Measurements from ENCODE around the gene SLC16A8. TPM values are rescaled to one million over a fixed set of nuclear protein-coding genes. Genes with fewer than 3 reads are reported as not detected.

SLC16A8 gene
- total and polyA plus RNA-seq, 2 of the 13 experiments (the other 11 are each of a cell fraction or from before 2014, with no cell fraction given): not detected

DNA sequence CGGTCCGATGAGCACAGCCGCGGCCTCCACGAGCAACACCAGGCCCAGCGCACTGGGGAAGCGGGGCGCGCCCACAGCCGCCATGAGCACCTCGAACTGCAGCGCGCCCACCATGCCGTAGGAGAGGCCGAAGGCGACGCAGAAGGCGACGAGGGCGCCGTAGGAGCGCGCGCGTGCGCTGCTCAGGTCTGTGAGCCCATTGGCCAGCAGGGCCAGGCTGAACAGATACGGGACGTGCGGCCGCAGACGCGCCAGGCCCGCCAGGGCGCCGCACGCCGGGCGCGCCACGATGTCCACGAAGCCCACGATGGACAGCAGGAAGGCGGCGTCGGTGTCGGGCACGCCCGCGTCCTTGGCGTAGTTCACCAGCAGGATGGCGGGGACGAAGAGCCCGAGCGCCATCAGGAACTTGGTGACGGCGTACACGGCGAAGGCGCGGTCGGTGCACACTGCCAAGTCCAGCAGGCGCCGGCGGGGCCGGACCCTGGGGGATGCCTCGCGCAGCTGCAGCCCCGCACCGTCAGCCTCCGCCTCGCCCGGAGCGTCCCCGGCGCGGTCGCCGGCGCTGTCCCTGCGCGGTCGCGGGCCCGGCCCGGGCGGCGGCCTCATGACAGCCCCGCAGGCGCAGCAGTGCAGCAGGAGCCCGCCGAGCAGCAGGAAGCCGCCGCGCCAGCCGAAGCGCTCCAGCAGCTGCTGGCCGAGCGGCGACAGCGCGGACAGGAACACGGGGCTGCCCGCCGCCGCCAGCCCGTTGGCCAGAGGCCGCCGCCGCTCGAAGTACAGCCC is 2.9 kb downstream of the SLC16A8 start:
- H2AFZ ChIP-seq (ENCODE audit: low read length): no peak overlapping the region
- no peaks in the 10 kb centered on the region for H3K9me3 ChIP-seq (ENCODE audit: low read length)
- H4K20me1 ChIP-seq (ENCODE audit: insufficient read depth, low read length): no peaks in the 10 kb centered on the region
- TF ChIP-seq AGO2 (optimal IDR thresholded peaks at IDR 0.05; ENCODE audit: low read depth, low read length) (peak; percentile 39), HOXA3 (CRISPR knock-in tag; IDR thresholded peaks at IDR 0.05) (peak; percentile 34; the same call in 1 of the 2 replicates), CCAR2 (optimal IDR thresholded peaks at IDR 0.05; ENCODE audit: low read depth, low read length) (no peak)
- H3K4me2 ChIP-seq (ENCODE audit: low read depth, low read length): no peak overlapping the region
- intact Hi-C loops (cut with micrococcal nuclease; ENCODE audit: unreplicated experiment): no loop called here
- H3K4me1 ChIP-seq (ENCODE audit: insufficient read depth, low read length): no peaks in the 10 kb centered on the region
- no peak overlapping the region for H3K27ac ChIP-seq (ENCODE audit: extremely low read length, insufficient read depth, low read length)
- CTCF ChIA-PET (ENCODE audit: low intra/inter-chr PET ratio, low total read pairs): no interaction called here
- DNase-seq (ENCODE audit: low spot score) (no peak), FAIRE-seq (no peak), ATAC-seq (no peak)
- H3K27me3 ChIP-seq (ENCODE audit: control insufficient read depth in 1 of 2, insufficient read depth in 2 of 2, low read length in 2 of 2): no peaks in the 10 kb centered on the region
- no peak overlapping the region for H3K4me3 ChIP-seq (replicated peaks in 1 of 3; ENCODE audit: insufficient read depth in 1 of 3, low read depth in 2 of 3, low read length in 3 of 3)
- no TSS peak for BruUV-seq (replicated peaks)
- H3K36me3 ChIP-seq (replicated peaks in 1 of 2; ENCODE audit: control insufficient read depth in 1 of 2, insufficient read depth in 2 of 2, low read length in 2 of 2): peaks cover 5 to 6% of the 10 kb centered on the region in 2 experiments; a peak in 3 of 5 replicates
- in situ Hi-C loops (cut with HindIII; ENCODE audit: extremely low pct_ligation_motif_present, low pct_unique_long_range_greater_than_20kb): no loop called here
- no peak overlapping the region for H3K9ac ChIP-seq (ENCODE audit: insufficient read depth, low read depth, low read length)
- 97% methylated on average over 74 of the region's 110 CpGs for WGBS (ENCODE audit: low lambda C conversion rate)
- POLR2A ChIA-PET: no interaction called here
- no peaks in the 10 kb centered on the region for H3K79me2 ChIP-seq (ENCODE audit: insufficient read depth, low read length)

- 95% methylated on average over 6 of the region's 11 CpGs for WGBS (ENCODE audit: low lambda C conversion rate)
- FAIRE-seq (no peak), ATAC-seq (no peak), DNase-seq (ENCODE audit: low spot score) (no peak)
- Histone ChIP-seq H3K27ac (ENCODE audit: extremely low read length, insufficient read depth, low read length) (no peak overlapping the region), H3K9me3 (ENCODE audit: low read length) (no peaks in the 10 kb centered on the region), H3K27me3 (ENCODE audit: control insufficient read depth in 1 of 2, insufficient read depth in 2 of 2, low read length in 2 of 2) (no peaks in the 10 kb centered on the region), H3K79me2 (ENCODE audit: insufficient read depth, low read length) (no peaks in the 10 kb centered on the region), H4K20me1 (ENCODE audit: insufficient read depth, low read length) (no peaks in the 10 kb centered on the region), H3K4me1 (ENCODE audit: insufficient read depth, low read length) (no peaks in the 10 kb centered on the region), H3K9ac (ENCODE audit: insufficient read depth, low read depth, low read length) (no peak overlapping the region), H3K4me2 (ENCODE audit: low read depth, low read length) (no peak overlapping the region), H3K36me3 (replicated peaks in 1 of 2; ENCODE audit: control insufficient read depth in 1 of 2, insufficient read depth in 2 of 2, low read length in 2 of 2) (peaks cover 2% of the 10 kb centered on the region in 2 experiments; a peak in 3 of 5 replicates), H3K4me3 (replicated peaks in 1 of 3; ENCODE audit: insufficient read depth in 1 of 3, low read depth in 2 of 3, low read length in 3 of 3) (no peak overlapping the region), H2AFZ (ENCODE audit: low read length) (no peak overlapping the region)
- POLR2A ChIA-PET: no interaction called here
- in situ Hi-C loops (cut with HindIII; ENCODE audit: extremely low pct_ligation_motif_present, low pct_unique_long_range_greater_than_20kb) (no loop called here), intact Hi-C loops (cut with micrococcal nuclease; ENCODE audit: unreplicated experiment) (no loop called here)
- CTCF ChIA-PET (ENCODE audit: low intra/inter-chr PET ratio, low total read pairs): no interaction called here
- BruUV-seq (replicated peaks): no TSS peak
- TF ChIP-seq IKZF4 (CRISPR knock-in tag; IDR thresholded peaks at IDR 0.05; ENCODE audit: borderline replicate concordance, low read depth, not compliant biosample characterization) (no peak), GABPA (IDR thresholded peaks at IDR 0.05; ENCODE audit: low read depth, low read length) (no peak), GABPA (CRISPR knock-in tag; IDR thresholded peaks at IDR 0.05; ENCODE audit: low read depth) (no peak), KLF16 (CRISPR knock-in tag; IDR thresholded peaks at IDR 0.05) (no peak)
- TF ChIP-seq, protein P1, sequence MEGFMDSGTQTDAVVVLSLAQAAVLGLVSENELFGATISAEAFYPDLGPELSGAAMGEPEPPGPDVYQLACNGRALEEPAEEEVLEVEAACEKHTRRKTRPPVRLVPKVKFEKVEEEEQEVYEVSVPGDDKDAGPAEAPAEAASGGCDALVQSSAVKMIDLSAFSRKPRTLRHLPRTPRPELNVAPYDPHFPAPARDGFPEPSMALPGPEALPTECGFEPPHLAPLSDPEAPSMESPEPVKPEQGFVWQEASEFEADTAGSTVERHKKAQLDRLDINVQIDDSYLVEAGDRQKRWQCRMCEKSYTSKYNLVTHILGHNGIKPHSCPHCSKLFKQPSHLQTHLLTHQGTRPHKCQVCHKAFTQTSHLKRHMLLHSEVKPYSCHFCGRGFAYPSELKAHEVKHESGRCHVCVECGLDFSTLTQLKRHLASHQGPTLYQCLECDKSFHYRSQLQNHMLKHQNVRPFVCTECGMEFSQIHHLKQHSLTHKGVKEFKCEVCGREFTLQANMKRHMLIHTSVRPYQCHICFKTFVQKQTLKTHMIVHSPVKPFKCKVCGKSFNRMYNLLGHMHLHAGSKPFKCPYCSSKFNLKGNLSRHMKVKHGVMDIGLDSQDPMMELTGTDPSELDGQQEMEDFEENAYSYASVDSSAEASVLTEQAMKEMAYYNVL (CRISPR knock-in tag; IDR thresholded peaks at IDR 0.05; ENCODE audit: borderline replicate concordance): no peak
These were observed 3.5 kb downstream of the SLC16A8 start for GRCh38 chr22:38080474-38080849.
